DMS 273 (cell line): Measurements from ENCODE around the gene GYPA.
"Not testable (repeated sequence)": the region's sequence is repeated elsewhere in the genome, so short reads cannot be mapped to it uniquely, and the experiment has no call there.

Experiments used
- DNase-seq: peaks from one replicate; lab custom pipeline; 2025; ENCODE audit not compliant: unreplicated experiment; lab: John Stamatoyannopoulos, UW

Gene GYPA

GRCh38 chr4:144129336-144129875 is 11.1 kb downstream of the GYPA start:
- not testable (repeated sequence) for DNase-seq

GRCh38 chr4:144128709-144129320 is 11.7 kb downstream of the GYPA start:
- DNase-seq = not testable (repeated sequence)

- DNase-seq = not testable (repeated sequence)
Observed at GRCh38 chr4:144125109-144125508, 15.4 kb downstream of the GYPA start.

- DNase-seq = not testable (repeated sequence)
Observed at GRCh38 chr4:144123982-144124635, 16.4 kb downstream of the GYPA start.

- DNase-seq = not testable (repeated sequence)
Observed at GRCh38 chr4:144123269-144123668, 17.2 kb downstream of the GYPA start.

GRCh38 chr4:144119752-144120151 is 20.8 kb downstream of the GYPA start:
- not testable (repeated sequence) for DNase-seq

GRCh38 chr4:144115519-144115918 is 25.0 kb downstream of the GYPA start:
- DNase-seq = no peak

GRCh38 chr4:144113546-144113945 is 27.0 kb downstream of the GYPA start:
- DNase-seq = no peak

GRCh38 chr4:144104509-144105130 is 35.9 kb downstream of the GYPA start:
- no peak for DNase-seq

- not testable (repeated sequence) for DNase-seq
Observed at GRCh38 chr4:144097776-144098175, 42.7 kb downstream of the GYPA start.

GRCh38 chr4:144093995-144094394 is 46.5 kb downstream of the GYPA start:
- DNase-seq = not testable (repeated sequence)

- not testable (repeated sequence) for DNase-seq
Observed at GRCh38 chr4:144091181-144091580, 49.3 kb downstream of the GYPA start.

- DNase-seq = no peak
Observed at GRCh38 chr4:144090744-144091143, 49.8 kb downstream of the GYPA start.

- not testable (repeated sequence) for DNase-seq
Observed at GRCh38 chr4:144082053-144082452, 58.5 kb downstream of the GYPA start.

GRCh38 chr4:144080135-144080534 is 60.4 kb downstream of the GYPA start:
- DNase-seq = not testable (repeated sequence)

- DNase-seq = not testable (repeated sequence)
Observed at GRCh38 chr4:144078746-144079145, 61.8 kb downstream of the GYPA start.

GRCh38 chr4:144061556-144061955 is 79.0 kb downstream of the GYPA start:
- DNase-seq = not testable (repeated sequence)

GRCh38 chr4:144060234-144060859 is 80.2 kb downstream of the GYPA start:
- DNase-seq = not testable (repeated sequence)
